ENCODE data around the gene C6orf132.

DNA sequence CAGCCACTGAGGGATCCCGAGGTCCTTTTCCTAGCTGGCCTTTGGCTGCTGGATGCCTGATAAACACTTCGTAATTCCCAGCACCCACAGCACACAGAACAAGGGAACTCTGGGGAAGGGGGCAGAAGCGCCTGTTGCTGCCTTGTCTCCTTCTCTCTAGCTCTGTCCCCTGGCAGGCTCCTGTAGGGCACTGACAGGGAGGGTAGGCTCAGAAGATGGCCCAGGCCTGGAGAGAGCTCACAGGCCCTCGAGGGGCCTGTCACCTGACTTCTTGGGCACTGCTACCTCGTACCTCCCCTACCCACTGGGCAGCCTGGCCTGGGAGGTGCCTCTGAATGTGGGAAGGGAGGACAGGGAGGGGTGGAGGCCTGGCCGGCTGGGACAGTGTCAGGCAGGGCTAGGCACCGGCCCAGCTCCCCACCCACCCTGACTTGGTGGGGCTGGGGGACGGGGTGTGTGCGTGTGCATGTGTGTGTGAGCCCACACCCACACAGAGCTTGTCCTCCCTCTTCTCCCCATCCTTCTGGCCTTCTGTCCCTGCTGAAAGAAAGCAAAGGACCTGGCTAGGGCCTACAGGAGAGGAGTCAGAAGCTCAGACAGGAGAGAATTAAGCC, 18.1 kb downstream of the C6orf132 start:
- TF ChIP-seq, protein P1, sequence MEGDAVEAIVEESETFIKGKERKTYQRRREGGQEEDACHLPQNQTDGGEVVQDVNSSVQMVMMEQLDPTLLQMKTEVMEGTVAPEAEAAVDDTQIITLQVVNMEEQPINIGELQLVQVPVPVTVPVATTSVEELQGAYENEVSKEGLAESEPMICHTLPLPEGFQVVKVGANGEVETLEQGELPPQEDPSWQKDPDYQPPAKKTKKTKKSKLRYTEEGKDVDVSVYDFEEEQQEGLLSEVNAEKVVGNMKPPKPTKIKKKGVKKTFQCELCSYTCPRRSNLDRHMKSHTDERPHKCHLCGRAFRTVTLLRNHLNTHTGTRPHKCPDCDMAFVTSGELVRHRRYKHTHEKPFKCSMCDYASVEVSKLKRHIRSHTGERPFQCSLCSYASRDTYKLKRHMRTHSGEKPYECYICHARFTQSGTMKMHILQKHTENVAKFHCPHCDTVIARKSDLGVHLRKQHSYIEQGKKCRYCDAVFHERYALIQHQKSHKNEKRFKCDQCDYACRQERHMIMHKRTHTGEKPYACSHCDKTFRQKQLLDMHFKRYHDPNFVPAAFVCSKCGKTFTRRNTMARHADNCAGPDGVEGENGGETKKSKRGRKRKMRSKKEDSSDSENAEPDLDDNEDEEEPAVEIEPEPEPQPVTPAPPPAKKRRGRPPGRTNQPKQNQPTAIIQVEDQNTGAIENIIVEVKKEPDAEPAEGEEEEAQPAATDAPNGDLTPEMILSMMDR (IDR thresholded peaks at IDR 0.05) = no peak
- no peak for TF ChIP-seq POLR2A (IDR thresholded peaks at IDR 0.05)

Measured in adrenal gland (tissue), 5 donors.